Stimulated activated CD8-positive, alpha-beta memory T cell treated with anti-CD3 and anti-CD28 coated beads, Interleukin-4, amount 100 ng/mL, for 48 hours (primary cell): Measurements from ENCODE around the gene SPECC1L.

Experiments
- DNase-seq: peaks from one replicate; pipeline ENCODE4 v3.0.0-alpha.2; 2020

Gene SPECC1L

GRCh38 chr22:24446260-24446611 is 175.6 kb downstream of the SPECC1L start:
- no peak for DNase-seq

DNA sequence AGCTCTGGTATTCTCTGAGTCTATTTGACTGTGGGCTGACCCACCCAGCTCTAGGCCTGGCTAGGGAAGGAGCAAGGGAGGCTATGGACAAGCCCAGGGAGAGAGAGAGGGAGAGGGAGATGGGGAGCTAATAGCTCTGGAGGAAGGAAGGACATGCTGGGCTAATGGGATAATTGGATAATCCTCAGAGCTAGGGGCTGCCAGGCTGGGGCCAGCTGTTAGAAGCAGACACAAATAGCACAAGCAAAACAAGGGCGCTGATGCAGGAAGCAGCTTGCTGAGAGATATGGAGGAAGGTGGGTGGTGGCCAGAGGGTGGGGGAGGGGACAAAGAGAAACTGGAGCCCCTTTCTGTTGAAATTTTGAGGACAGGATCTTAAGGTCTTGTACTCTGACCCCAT is 180.0 kb downstream of the SPECC1L start:
- DNase-seq = no peak

DNA sequence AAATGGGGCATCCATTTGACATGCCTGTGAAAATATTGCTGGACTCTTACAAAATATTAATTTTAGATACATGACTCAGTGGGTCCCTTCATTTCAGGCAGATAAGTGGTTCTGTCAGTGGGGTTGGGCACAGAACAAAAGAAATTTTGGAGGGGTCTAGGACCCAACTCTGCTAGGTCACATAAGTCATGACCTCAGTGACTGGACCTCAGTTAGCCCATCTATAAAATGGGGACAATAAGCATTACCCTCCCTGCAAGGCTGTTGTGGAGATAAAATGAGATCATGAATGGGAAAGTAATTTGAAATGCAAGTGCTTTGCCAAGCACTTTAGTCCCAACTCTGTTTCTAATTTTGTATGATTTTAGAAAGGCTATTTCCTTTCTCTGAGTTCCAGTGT is 180.5 kb downstream of the SPECC1L start:
- peak; percentile 2 for DNase-seq

GRCh38 chr22:24453853-24454252 is 183.2 kb downstream of the SPECC1L start:
- no peak for DNase-seq

GRCh38 chr22:24455039-24455438 is 184.4 kb downstream of the SPECC1L start:
- DNase-seq = no peak

DNA sequence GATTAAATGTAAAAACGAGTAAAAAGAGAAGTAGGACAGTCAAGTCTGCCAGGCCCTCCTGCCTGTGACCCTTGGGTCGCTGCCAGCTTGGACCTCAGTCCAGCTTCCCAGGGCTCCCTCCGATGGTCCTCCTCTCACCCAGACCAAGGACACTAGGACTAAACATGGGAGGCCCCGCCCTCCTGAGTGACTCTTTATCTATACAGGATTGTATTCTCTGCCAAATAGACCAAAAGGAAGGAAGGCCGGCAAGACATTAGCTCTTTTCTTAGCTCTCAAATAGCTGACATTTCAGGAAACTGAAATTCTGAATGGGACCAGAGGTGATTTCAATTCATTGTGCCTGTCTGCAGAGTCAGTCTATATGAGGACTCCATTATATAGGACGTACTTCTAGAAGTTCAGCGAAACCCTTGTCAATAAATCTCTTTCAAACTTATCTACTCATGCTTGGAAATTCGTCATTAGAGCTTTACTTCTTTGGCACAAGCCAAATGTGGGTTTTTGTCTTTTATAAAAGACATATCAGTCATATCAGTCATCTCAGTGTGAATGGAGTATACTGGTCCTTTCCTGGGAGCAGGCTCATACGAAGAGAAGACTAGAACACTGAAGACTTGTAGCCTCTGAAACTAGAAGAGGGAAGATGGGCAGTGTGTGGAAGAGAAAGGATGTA is 185.3 kb downstream of the SPECC1L start:
- no peak for DNase-seq

- DNase-seq = no peak
Observed at GRCh38 chr22:24457894-24458420, 187.3 kb downstream of the SPECC1L start.

GRCh38 chr22:24459911-24460310 is 189.3 kb downstream of the SPECC1L start:
- no peak for DNase-seq

- peak; percentile 44 for DNase-seq
Observed at GRCh38 chr22:24460418-24461089, 189.9 kb downstream of the SPECC1L start.

- no peak for DNase-seq
Observed at GRCh38 chr22:24463071-24463760, 192.6 kb downstream of the SPECC1L start.

DNA sequence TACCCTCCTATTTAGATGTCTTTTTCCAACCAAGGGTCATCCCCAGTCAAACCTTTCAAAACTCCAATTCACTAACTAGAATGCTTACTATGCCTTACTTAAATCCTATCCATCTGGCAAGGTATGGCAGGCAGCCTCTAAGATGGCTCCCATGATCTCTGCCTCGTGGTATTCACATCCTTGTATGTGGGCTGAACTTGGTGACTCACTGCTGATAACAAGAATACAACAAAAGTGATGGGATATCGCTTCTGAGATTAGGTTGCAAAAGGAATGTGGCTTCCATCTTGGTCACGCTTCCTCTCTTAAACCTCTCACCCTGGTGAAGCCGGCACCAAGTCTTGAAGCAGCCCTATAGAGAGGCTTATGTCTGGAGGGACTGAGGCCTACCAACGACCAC is 194.9 kb downstream of the SPECC1L start:
- no peak for DNase-seq

GRCh38 chr22:24465975-24466374 is 195.3 kb downstream of the SPECC1L start:
- DNase-seq = no peak

- DNase-seq = no peak
Observed at GRCh38 chr22:24466716-24467328, 196.2 kb downstream of the SPECC1L start.

- no peak for DNase-seq
Observed at GRCh38 chr22:24467340-24467739, 196.7 kb downstream of the SPECC1L start.
